GM18519 (cell line): ENCODE measurements around the gene KRTAP5-3.
"Not testable (repeated sequence)": the region's sequence is repeated elsewhere in the genome, so short reads cannot be mapped to it uniquely, and the experiment has no call there.

Source experiments
- ATAC-seq: cut with Tn5 transposase; IDR thresholded peaks from one replicate; pipeline ENCODE4 v1.9.1; 2021; ENCODE audit warnings: mild to moderate bottlenecking, moderate library complexity; ENCODE audit not compliant: unreplicated experiment, low FRiP score

Gene KRTAP5-3

GRCh38 chr11:1586699-1587098 is 21.6 kb downstream of the KRTAP5-3 start:
- no peak for ATAC-seq

GRCh38 chr11:1584661-1585370 is 23.4 kb downstream of the KRTAP5-3 start, which contains the start of gene KRTAP5-1:
KRTAP5-1 (minus strand) TSS chr11:1585283; CDS start chr11:1585249, 34 bp downstream.
- not testable (repeated sequence) for ATAC-seq

DNA sequence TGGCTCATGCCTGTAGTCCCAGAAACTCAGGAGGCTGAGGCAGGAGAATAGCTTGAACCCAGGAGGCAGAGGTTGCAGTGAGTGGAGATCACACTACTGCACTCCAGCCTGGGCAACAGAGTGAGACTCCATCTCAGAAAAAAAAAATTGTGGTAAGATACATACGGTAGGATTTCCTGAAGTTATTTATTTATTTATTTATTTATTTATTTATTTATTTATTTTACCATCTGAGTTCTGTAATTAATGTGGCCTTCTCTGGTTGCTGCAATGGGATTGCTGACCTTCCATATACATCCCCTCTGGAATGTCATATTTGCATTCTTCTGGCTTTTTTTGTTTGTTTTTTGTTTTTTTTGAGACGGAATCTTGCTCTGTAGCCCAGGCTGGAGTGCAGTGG is 25.4 kb downstream of the KRTAP5-3 start:
- not testable (repeated sequence) for ATAC-seq

DNA sequence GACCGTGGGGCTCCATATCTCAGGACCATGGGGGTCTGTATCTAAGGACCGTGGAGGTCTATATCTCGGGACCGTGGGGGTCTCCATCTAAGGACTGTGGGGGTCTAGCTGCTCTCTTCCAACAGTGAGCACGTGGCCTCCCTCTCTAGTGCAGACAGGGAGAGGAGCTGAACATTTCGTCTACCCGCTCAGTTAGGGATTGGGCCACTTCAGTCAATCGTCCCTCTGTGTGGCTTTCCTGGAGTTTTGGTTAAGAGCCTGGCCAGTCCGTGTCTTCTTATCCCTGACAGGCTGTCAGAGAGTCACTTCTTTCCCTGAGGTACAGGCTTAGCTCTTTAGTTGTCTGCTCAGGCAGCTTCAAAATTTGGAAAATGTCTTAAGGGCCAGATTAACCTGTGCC is 26.3 kb downstream of the KRTAP5-3 start:
- ATAC-seq: no peak

GRCh38 chr11:1576825-1577224 is 31.4 kb downstream of the KRTAP5-3 start:
- ATAC-seq: no peak

GRCh38 chr11:1575756-1576155 is 32.5 kb downstream of the KRTAP5-3 start:
- ATAC-seq: not testable (repeated sequence)

- no peak for ATAC-seq
Measured at GRCh38 chr11:1574933-1575242, 33.4 kb downstream of the KRTAP5-3 start.

GRCh38 chr11:1574238-1574932 is 33.9 kb downstream of the KRTAP5-3 start:
- ATAC-seq: no peak

- ATAC-seq: no peak
Measured at GRCh38 chr11:1573903-1574237, 34.4 kb downstream of the KRTAP5-3 start.

GRCh38 chr11:1573077-1573902 is 35.0 kb downstream of the KRTAP5-3 start:
- no peak for ATAC-seq

GRCh38 chr11:1572197-1573076 is 35.8 kb downstream of the KRTAP5-3 start, which contains the start of gene DUSP8:
DUSP8 (minus strand) TSS chr11:1572271; CDS start chr11:1565826, 6,445 bp downstream.
- no peak for ATAC-seq

- ATAC-seq: no peak
Measured at GRCh38 chr11:1571760-1572196, 36.5 kb downstream of the KRTAP5-3 start.

- ATAC-seq: no peak
Measured at GRCh38 chr11:1570896-1571759, 37.1 kb downstream of the KRTAP5-3 start.

- no peak for ATAC-seq
Measured at GRCh38 chr11:1570531-1570895, 37.8 kb downstream of the KRTAP5-3 start.

- no peak for ATAC-seq
Measured at GRCh38 chr11:1570001-1570453, 38.2 kb downstream of the KRTAP5-3 start.

DNA sequence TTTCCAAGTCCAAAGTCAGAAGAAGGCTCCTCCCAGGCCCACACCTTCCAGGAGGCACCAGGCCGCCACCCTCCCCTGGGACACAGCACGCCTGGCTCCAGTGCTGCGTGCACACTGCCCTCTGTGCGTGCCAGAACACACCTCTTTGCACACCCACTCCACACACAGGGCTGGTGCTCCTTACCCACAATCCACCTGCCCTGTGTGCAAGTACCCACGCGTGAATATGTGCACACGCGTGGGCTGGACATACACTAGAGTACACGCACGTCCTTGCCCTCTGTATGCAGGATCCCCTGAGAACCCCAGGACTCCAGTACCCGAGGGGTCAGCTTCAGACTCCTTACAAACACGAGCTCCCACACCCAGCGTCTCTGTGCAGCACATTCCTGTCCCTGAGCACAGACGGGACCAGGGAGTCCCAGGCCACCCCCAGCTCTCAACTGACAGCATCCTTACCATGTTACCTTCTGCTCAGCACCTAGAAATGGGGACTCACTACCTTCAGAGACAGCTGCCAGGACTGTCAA is 38.9 kb downstream of the KRTAP5-3 start:
- no peak for ATAC-seq

DNA sequence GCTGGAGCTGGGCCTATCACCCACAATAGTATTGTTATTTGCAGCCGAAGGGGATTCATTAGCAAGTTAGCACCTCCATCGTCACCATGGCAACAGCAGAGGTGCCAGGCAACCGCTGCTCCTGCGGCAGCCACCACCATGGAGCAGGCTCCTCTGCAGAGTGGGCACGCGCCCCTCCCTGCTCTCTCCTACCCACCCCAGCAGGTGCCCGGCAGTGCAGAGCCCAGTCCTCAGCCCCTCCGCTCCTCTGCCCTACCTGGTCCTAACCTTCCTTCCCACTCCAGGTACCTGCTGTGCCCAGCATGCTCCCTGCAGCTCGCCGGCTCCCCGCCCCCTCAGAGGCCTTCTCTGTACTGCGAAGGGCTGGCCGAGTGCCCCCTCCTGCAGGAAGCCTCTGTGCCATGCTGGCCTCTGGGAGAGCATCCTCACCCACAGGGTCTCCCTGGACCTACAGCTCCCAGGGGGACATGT is 39.8 kb downstream of the KRTAP5-3 start:
- no peak for ATAC-seq

GRCh38 chr11:1567721-1568100 is 40.6 kb downstream of the KRTAP5-3 start:
- ATAC-seq: no peak
